ENCODE measurements around the gene SLC6A4. TPM values are rescaled to one million over a fixed set of nuclear protein-coding genes. Genes with fewer than 3 reads are reported as not detected.
"Not testable (repeated sequence)": the region's sequence is repeated elsewhere in the genome, so short reads cannot be mapped to it uniquely, and the experiment has no call there.

The SLC6A4 gene
- polyA plus RNA-seq, 1 experiment = not detected

GRCh38 chr17:30158896-30159625 is 76.4 kb downstream of the SLC6A4 start:
- H3K4me3 ChIP-seq (ENCODE audit: low read depth, low read length) = no peak overlapping the region
- DNase-seq (ENCODE audit: low read depth) = no peak
- ChIA-PET POLR2A (no interaction called here), CTCF (no interaction called here)
- peaks cover 2% of the 10 kb centered on the region; the same call in 1 of the 2 replicates for H3K36me3 ChIP-seq (ENCODE audit: control insufficient read depth, insufficient read depth, low read length)
- no peaks in the 10 kb centered on the region for H3K27me3 ChIP-seq (ENCODE audit: control insufficient read depth, insufficient read depth, low read length)
- no peak for TF ChIP-seq CTCF (IDR thresholded peaks at IDR 0.05; ENCODE audit: insufficient read depth, low read depth, low read length)

GRCh38 chr17:30155389-30155788 is 80.1 kb downstream of the SLC6A4 start:
- no peak for TF ChIP-seq CTCF (IDR thresholded peaks at IDR 0.05; ENCODE audit: insufficient read depth, low read depth, low read length)
- no peaks in the 10 kb centered on the region for H3K27me3 ChIP-seq (ENCODE audit: control insufficient read depth, insufficient read depth, low read length)
- no peak overlapping the region for H3K4me3 ChIP-seq (ENCODE audit: low read depth, low read length)
- ChIA-PET POLR2A (no interaction called here), CTCF (no interaction called here)
- no peak for DNase-seq (ENCODE audit: low read depth)
- H3K36me3 ChIP-seq (ENCODE audit: control insufficient read depth, insufficient read depth, low read length) = peaks cover 2% of the 10 kb centered on the region; the same call in 1 of the 2 replicates

GRCh38 chr17:30153463-30153862 is 82.0 kb downstream of the SLC6A4 start:
- Histone ChIP-seq H3K36me3 (ENCODE audit: control insufficient read depth, insufficient read depth, low read length) (no peaks in the 10 kb centered on the region), H3K27me3 (ENCODE audit: control insufficient read depth, insufficient read depth, low read length) (no peaks in the 10 kb centered on the region), H3K4me3 (ENCODE audit: low read depth, low read length) (no peak overlapping the region)
- no peak for TF ChIP-seq CTCF (IDR thresholded peaks at IDR 0.05; ENCODE audit: insufficient read depth, low read depth, low read length)
- ChIA-PET CTCF (no interaction called here), POLR2A (no interaction called here)
- no peak for DNase-seq (ENCODE audit: low read depth)

GRCh38 chr17:30151471-30151870 is 84.0 kb downstream of the SLC6A4 start:
- POLR2A ChIA-PET = no interaction called here
- no peak for DNase-seq (ENCODE audit: low read depth)
- H3K27me3 ChIP-seq (ENCODE audit: control insufficient read depth, insufficient read depth, low read length) = no peaks in the 10 kb centered on the region
- CTCF ChIA-PET = interaction anchor here (0.6 to 1.9 kb wide), 2 partner anchors 26 to 109 kb away, joined by 3 to 8 read pairs; no protein-coding TSS in a partner anchor
- no peaks in the 10 kb centered on the region for H3K36me3 ChIP-seq (ENCODE audit: control insufficient read depth, insufficient read depth, low read length)
- no peak for TF ChIP-seq CTCF (IDR thresholded peaks at IDR 0.05; ENCODE audit: insufficient read depth, low read depth, low read length)
- no peak overlapping the region for H3K4me3 ChIP-seq (ENCODE audit: low read depth, low read length)

GRCh38 chr17:30148376-30148775 is 87.1 kb downstream of the SLC6A4 start:
- POLR2A ChIA-PET = no interaction called here
- H3K27me3 ChIP-seq (ENCODE audit: control insufficient read depth, insufficient read depth, low read length) = no peaks in the 10 kb centered on the region
- TF ChIP-seq CTCF (IDR thresholded peaks at IDR 0.05; ENCODE audit: insufficient read depth, low read depth, low read length) = no peak
- no peaks in the 10 kb centered on the region for H3K36me3 ChIP-seq (ENCODE audit: control insufficient read depth, insufficient read depth, low read length)
- CTCF ChIA-PET = interaction anchor here (1.0 kb wide), 1 partner anchor 16 kb away, joined by 3 read pairs; no protein-coding TSS in a partner anchor
- no peak overlapping the region for H3K4me3 ChIP-seq (ENCODE audit: low read depth, low read length)
- DNase-seq (ENCODE audit: low read depth) = no peak

GRCh38 chr17:30147860-30148259 is 87.6 kb downstream of the SLC6A4 start:
- CTCF ChIA-PET; H3K27me3 ChIP-seq (ENCODE audit: control insufficient read depth, insufficient read depth, low read length); H3K4me3 ChIP-seq (ENCODE audit: low read depth, low read length); POLR2A ChIA-PET; H3K36me3 ChIP-seq (ENCODE audit: control insufficient read depth, insufficient read depth, low read length); DNase-seq (ENCODE audit: low read depth): not testable (repeated sequence)
